Loucy (cell line): ENCODE results near the gene PPP1R1C.

Experiments
- H2AFZ ChIP-seq: fragments of 200-600 bp; sonication (generic); 2 replicates; pipeline ENCODE4 v1.6.0; 2016; ENCODE audit warnings: antibody characterized with exemption, mild to moderate bottlenecking, low read length, moderate library complexity
- H3F3A ChIP-seq: fragments of 200-600 bp; 2 replicates; pipeline ENCODE4 v1.6.0; 2016; ENCODE audit warnings: antibody characterized with exemption, low read depth, mild to moderate bottlenecking
- H3K27me3 ChIP-seq: fragments of 200-600 bp; sonication (generic); 2 replicates; pipeline ENCODE4 v1.6.1; 2014; ENCODE audit warnings: low read length, mild to moderate bottlenecking; ENCODE audit not compliant: insufficient read depth, poor library complexity, severe bottlenecking
- H3K36me3 ChIP-seq: fragments of 200-600 bp; sonication (generic); 2 replicates; pipeline ENCODE4 v1.6.1; 2016; ENCODE audit warnings: low read length; ENCODE audit not compliant: insufficient read depth
- H3K4me1 ChIP-seq: fragments of 200-600 bp; sonication (generic); 2 replicates; pipeline ENCODE4 v1.5.1; 2014; ENCODE audit warnings: low read length, mild to moderate bottlenecking; ENCODE audit not compliant: insufficient read depth, poor library complexity, severe bottlenecking
- H3K4me2 ChIP-seq: fragments of 200-600 bp; sonication (generic); 2 replicates; pipeline ENCODE4 v1.6.0; 2014; ENCODE audit warnings: antibody characterized with exemption, low read length, low read depth, mild to moderate bottlenecking; ENCODE audit not compliant: poor library complexity, severe bottlenecking
- H3K4me3 ChIP-seq: fragments of 200-600 bp; sonication (generic); 2 replicates; pipeline ENCODE4 v1.5.1; 2014; ENCODE audit warnings: low read length, mild to moderate bottlenecking, mixed read lengths; ENCODE audit not compliant: poor library complexity, severe bottlenecking
- H3K79me2 ChIP-seq: fragments of 200-600 bp; sonication (generic); 2 replicates; pipeline ENCODE4 v1.6.1; 2014; ENCODE audit warnings: low read length; ENCODE audit not compliant: insufficient read depth
- H3K9ac ChIP-seq: fragments of 200-600 bp; sonication (generic); 2 replicates; pipeline ENCODE4 v1.6.0; 2014; ENCODE audit warnings: mild to moderate bottlenecking, low read depth, low read length, moderate library complexity; ENCODE audit not compliant: poor library complexity, severe bottlenecking
- H3K9me2 ChIP-seq: fragments of 200-600 bp; sonication (generic); replicated peaks from 2 replicates; pipeline ENCODE4 v1.6.1; 2016; ENCODE audit warnings: low read depth, low read length, mixed read lengths
- H3K9me3 ChIP-seq: fragments of 200-600 bp; sonication (generic); 2 replicates; pipeline ENCODE4 v1.6.1; 2014; ENCODE audit warnings: mild to moderate bottlenecking, antibody characterized with exemption, low read length, low read depth; ENCODE audit not compliant: insufficient read depth
- H4K20me1 ChIP-seq: fragments of 200-600 bp; sonication (generic); 2 replicates; pipeline ENCODE4 v1.6.0; 2014; ENCODE audit warnings: antibody characterized with exemption, low read length, mild to moderate bottlenecking; ENCODE audit not compliant: insufficient read depth, poor library complexity, severe bottlenecking
- CTCF ChIP-seq: fragments of 200-600 bp; sonication (generic); conservative IDR thresholded peaks from 2 replicates; pipeline ENCODE4 v1.5.1; 2014; ENCODE audit warnings: mild to moderate bottlenecking, antibody characterized with exemption, low read length
- EZH2phosphoT487 ChIP-seq: fragments of 200-600 bp; IDR thresholded peaks from 2 replicates; pipeline ENCODE4 v1.6.1; 2018; ENCODE audit warnings: antibody characterized with exemption, mild to moderate bottlenecking, moderate library complexity, borderline replicate concordance

PPP1R1C gene

GRCh38 chr2:182166841-182167240 is 181.2 kb downstream of the PPP1R1C start:
- no peak overlapping the region for H2AFZ ChIP-seq
- TF ChIP-seq CTCF: no peak
- TF ChIP-seq EZH2phosphoT487: no peak
- H3K4me3 ChIP-seq: no peak overlapping the region
- no peaks in the 10 kb centered on the region for H3K79me2 ChIP-seq
- no peak overlapping the region for H3K9ac ChIP-seq
- H3K9me2 ChIP-seq: no peaks in the 10 kb centered on the region
- no peaks in the 10 kb centered on the region for H3K36me3 ChIP-seq
- no peaks in the 10 kb centered on the region for H3K9me3 ChIP-seq
- no peak overlapping the region for H3K4me2 ChIP-seq
- no peaks in the 10 kb centered on the region for H4K20me1 ChIP-seq
- no peaks in the 10 kb centered on the region for H3F3A ChIP-seq
- no peaks in the 10 kb centered on the region for H3K27me3 ChIP-seq
- H3K4me1 ChIP-seq: no peaks in the 10 kb centered on the region
